ENCODE data around the gene FGFR2. TPM values are rescaled to one million over a fixed set of nuclear protein-coding genes. Genes with fewer than 3 reads are reported as not detected.

Gene FGFR2
- total RNA-seq, 3 donors from 2014 or later: 31.8 to 62.8 (median 44.3) TPM

DNA sequence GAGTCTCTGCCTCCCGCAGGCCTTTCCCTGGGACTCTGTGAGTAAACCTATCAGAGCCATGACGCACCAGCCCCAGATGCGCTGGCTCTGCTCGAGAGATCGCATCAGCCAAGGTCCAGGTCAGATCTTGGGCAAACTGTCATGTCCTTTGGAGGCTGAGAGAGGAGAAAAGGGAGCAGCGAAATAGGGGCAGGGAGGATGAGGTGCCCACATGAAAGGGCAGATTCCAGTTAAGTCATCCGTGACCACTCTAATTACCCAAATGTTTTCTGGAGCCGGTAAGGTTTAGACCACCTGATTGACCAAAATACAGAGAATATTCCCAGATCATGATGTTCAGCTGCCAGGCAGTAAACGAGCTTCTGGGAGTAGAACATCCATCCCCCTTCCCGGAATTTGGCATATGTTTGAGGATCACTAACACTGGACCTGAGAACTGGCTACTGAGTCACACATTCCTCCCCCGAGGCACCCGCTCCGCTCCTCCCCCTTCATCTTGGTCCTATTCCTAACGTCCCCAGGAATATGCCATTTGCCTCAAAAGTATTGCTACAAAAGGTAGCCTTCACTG lies 88.0 kb downstream of the FGFR2 start:
- Histone ChIP-seq H3K4me1 (no peaks in the 10 kb centered on the region), H3K36me3 (no peaks in the 10 kb centered on the region), H3K4me3 (no peak overlapping the region), H3K9me3 (no peaks in the 10 kb centered on the region), H3K27ac (no peak overlapping the region), H3K27me3 (no peaks in the 10 kb centered on the region)
- TF ChIP-seq POLR2AphosphoS5 (IDR thresholded peaks at IDR 0.05) (no peak), POLR2A (IDR thresholded peaks at IDR 0.05) (no peak)
- TF ChIP-seq, protein P1, sequence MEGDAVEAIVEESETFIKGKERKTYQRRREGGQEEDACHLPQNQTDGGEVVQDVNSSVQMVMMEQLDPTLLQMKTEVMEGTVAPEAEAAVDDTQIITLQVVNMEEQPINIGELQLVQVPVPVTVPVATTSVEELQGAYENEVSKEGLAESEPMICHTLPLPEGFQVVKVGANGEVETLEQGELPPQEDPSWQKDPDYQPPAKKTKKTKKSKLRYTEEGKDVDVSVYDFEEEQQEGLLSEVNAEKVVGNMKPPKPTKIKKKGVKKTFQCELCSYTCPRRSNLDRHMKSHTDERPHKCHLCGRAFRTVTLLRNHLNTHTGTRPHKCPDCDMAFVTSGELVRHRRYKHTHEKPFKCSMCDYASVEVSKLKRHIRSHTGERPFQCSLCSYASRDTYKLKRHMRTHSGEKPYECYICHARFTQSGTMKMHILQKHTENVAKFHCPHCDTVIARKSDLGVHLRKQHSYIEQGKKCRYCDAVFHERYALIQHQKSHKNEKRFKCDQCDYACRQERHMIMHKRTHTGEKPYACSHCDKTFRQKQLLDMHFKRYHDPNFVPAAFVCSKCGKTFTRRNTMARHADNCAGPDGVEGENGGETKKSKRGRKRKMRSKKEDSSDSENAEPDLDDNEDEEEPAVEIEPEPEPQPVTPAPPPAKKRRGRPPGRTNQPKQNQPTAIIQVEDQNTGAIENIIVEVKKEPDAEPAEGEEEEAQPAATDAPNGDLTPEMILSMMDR (IDR thresholded peaks at IDR 0.05): no peak
- DNase-seq (ENCODE audit: low spot score in 2 of 2): no peak
- intact Hi-C loops (cut with DNase I; ENCODE audit: low total_unique reads): loop anchor here (5.0 kb wide), 1 partner anchor 158 kb away; no protein-coding TSS in a partner anchor

DNA sequence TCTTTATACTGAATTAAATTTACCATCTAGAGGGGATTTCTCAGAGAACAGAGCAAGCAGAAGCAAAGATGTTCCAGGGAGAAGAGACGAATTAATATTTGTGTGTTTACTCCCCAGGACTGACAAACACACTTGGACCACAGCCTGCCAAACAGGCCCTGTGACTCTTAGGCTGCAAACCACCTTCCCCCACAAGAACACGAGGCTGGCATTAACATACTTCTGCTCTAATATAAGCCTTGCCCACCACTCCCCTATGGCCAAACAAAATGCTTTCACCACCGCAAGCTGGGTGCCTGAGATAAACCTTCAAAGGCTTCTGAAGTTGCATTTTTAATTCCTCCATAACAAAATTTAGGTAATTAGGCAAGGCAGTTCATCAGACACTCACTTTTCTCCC lies 88.4 kb downstream of the FGFR2 start:
- no peak for DNase-seq (ENCODE audit: low spot score in 2 of 2)
- TF ChIP-seq POLR2A (IDR thresholded peaks at IDR 0.05): no peak
- TF ChIP-seq, protein P1 (IDR thresholded peaks at IDR 0.05): no peak
- no peak for TF ChIP-seq POLR2AphosphoS5 (IDR thresholded peaks at IDR 0.05)
- H3K36me3 ChIP-seq: no peaks in the 10 kb centered on the region
- no peaks in the 10 kb centered on the region for H3K4me1 ChIP-seq
- no peaks in the 10 kb centered on the region for H3K9me3 ChIP-seq
- H3K4me3 ChIP-seq: no peak overlapping the region
- H3K27me3 ChIP-seq: no peaks in the 10 kb centered on the region
- no peak overlapping the region for H3K27ac ChIP-seq
- intact Hi-C loops (cut with DNase I; ENCODE audit: low total_unique reads): loop anchor here (5.0 kb wide), 1 partner anchor 157 kb away; no protein-coding TSS in a partner anchor

DNA sequence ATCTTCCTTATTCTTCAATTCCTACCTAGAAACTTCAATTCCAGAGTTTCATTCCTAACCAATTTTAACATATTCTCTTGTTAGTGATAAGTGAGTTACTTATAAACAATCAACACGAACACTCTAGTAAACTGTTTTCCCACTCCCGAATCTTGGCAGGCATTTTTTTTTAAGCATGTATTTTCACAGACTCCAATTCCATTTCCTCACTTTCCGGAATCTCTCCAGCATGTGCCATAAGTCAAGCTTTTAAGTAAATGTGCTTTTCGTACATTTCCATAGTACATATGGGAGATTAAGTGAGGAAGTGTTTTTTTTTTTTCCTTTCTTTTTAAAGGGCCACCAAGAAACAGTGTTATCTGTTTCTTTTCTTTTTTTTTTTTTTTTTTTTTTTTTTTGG lies 89.1 kb downstream of the FGFR2 start:
- H3K27ac ChIP-seq: no peak overlapping the region
- H3K36me3 ChIP-seq: no peaks in the 10 kb centered on the region
- H3K9me3 ChIP-seq: no peaks in the 10 kb centered on the region
- TF ChIP-seq, protein P1 (IDR thresholded peaks at IDR 0.05): no peak
- TF ChIP-seq POLR2AphosphoS5 (IDR thresholded peaks at IDR 0.05): no peak
- no peak for TF ChIP-seq POLR2A (IDR thresholded peaks at IDR 0.05)
- H3K4me1 ChIP-seq: no peaks in the 10 kb centered on the region
- intact Hi-C loops (cut with DNase I; ENCODE audit: low total_unique reads): no loop called here
- H3K27me3 ChIP-seq: no peaks in the 10 kb centered on the region
- DNase-seq (ENCODE audit: low spot score in 2 of 2): no peak
- H3K4me3 ChIP-seq: no peak overlapping the region

DNA sequence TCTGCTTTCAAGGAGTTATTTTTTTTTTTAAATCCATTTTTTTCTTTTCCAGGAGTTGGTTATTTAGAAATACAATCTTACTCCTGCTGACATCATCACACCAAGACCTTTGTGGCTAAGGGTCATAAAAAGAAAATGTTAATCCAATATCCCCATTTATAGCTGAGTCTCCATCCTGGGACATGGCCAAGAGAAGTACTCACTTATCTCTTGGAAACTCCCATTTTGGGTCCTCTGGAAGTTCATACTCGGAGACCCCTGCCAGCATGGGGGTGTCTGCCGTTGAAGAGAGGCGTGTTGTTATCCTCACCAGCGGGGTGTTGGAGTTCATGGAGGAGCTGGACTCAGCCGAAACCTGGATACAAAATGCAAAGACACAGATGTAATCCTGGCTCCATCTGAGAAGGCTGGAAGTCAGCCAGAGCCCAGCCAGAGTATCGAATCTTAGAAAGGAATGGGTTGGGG lies 94.6 kb downstream of the FGFR2 start:
- Histone ChIP-seq H3K36me3 (no peaks in the 10 kb centered on the region), H3K9me3 (no peaks in the 10 kb centered on the region), H3K4me1 (no peaks in the 10 kb centered on the region), H3K4me3 (no peak overlapping the region), H3K27ac (no peak overlapping the region), H3K27me3 (no peaks in the 10 kb centered on the region)
- DNase-seq (ENCODE audit: low spot score in 2 of 2): no peak
- intact Hi-C loops (cut with DNase I; ENCODE audit: low total_unique reads): no loop called here
- no peak for TF ChIP-seq POLR2A (IDR thresholded peaks at IDR 0.05)
- TF ChIP-seq, protein P1 (IDR thresholded peaks at IDR 0.05): no peak
- no peak for TF ChIP-seq POLR2AphosphoS5 (IDR thresholded peaks at IDR 0.05)

DNA sequence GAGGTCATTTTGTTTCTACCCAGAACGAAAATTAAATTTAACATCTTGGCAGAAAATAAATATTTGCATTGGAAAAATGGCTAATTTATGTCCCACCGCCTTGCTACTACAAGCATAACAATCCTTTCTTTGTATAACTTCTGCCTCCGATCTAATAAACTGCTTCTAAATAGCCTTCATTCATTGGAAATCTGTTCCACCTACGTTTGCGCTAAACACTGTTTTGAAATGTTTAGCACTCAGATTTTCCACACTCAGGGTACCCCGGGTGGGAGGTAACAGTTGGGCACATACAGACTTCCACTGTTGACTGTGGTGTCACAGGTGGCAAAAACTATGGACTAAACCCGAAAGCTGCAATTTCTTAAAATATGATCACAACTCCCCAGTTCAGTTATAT lies 96.4 kb downstream of the FGFR2 start:
- TF ChIP-seq, protein P1 (IDR thresholded peaks at IDR 0.05): no peak
- TF ChIP-seq POLR2A (IDR thresholded peaks at IDR 0.05): no peak
- no peak for TF ChIP-seq POLR2AphosphoS5 (IDR thresholded peaks at IDR 0.05)
- no peaks in the 10 kb centered on the region for H3K36me3 ChIP-seq
- intact Hi-C loops (cut with DNase I; ENCODE audit: low total_unique reads): no loop called here
- H3K9me3 ChIP-seq: no peaks in the 10 kb centered on the region
- DNase-seq (ENCODE audit: low spot score in 2 of 2): no peak
- H3K27ac ChIP-seq: no peak overlapping the region
- no peak overlapping the region for H3K4me3 ChIP-seq
- H3K4me1 ChIP-seq: no peaks in the 10 kb centered on the region
- H3K27me3 ChIP-seq: no peaks in the 10 kb centered on the region

Data from breast epithelium (tissue), 4 donors.